GM13977 (cell line): ENCODE measurements around the gene CMYA5.
"Not testable (repeated sequence)": the region's sequence is repeated elsewhere in the genome, so short reads cannot be mapped to it uniquely, and the experiment has no call there.

Experiments
- DNase-seq: peaks from one replicate; pipeline ENCODE4 v3.0.0; 2012; ENCODE audit warnings: low spot score
- CTCF ChIP-seq: IDR thresholded peaks from 2 replicates; pipeline ENCODE4 v1.5.1; 2012; ENCODE audit warnings: mild to moderate bottlenecking, control low read depth; ENCODE audit not compliant: insufficient read depth; ENCODE audit errors: extremely low read depth, missing control alignments
- in situ Hi-C: fragments of 300-500 bp; cut with MboI; formaldehyde crosslinking; loops from one replicate; pipeline ENCODE4 v1.12.0; 2022; ENCODE audit warnings: low sequenced_read_pairs, low pct_unique_long_range_greater_than_20kb, mixed read lengths, inconsistent platforms; ENCODE audit not compliant: unreplicated experiment

The CMYA5 gene

GRCh38 chr5:79753877-79754645 is 64.4 kb downstream of the CMYA5 start:
- in situ Hi-C loops, result no loop called here
- DNase-seq, result no peak
- no peak for TF ChIP-seq CTCF

- in situ Hi-C loops, result no loop called here
- DNase-seq, result no peak
Observed at GRCh38 chr5:79754865-79755555, 65.4 kb downstream of the CMYA5 start.

GRCh38 chr5:79756076-79756475 is 66.4 kb downstream of the CMYA5 start:
- in situ Hi-C loops, result no loop called here
- DNase-seq, result no peak
- TF ChIP-seq CTCF, result no peak

More at GRCh38 chr5:79754865-79755555, 65.4 kb downstream of the CMYA5 start:
- no peak for TF ChIP-seq CTCF

- no peak for TF ChIP-seq CTCF
- in situ Hi-C loops, result no loop called here
- no peak for DNase-seq
Observed at GRCh38 chr5:79759436-79759835, 69.8 kb downstream of the CMYA5 start.

GRCh38 chr5:79759848-79760247 is 70.2 kb downstream of the CMYA5 start:
- no peak for TF ChIP-seq CTCF
- DNase-seq, result no peak
- in situ Hi-C loops, result no loop called here

GRCh38 chr5:79762929-79763328 is 73.3 kb downstream of the CMYA5 start:
- in situ Hi-C loops, result no loop called here
- TF ChIP-seq CTCF, result no peak
- DNase-seq, result no peak

- DNase-seq, in situ Hi-C loops: not testable (repeated sequence)
Observed at GRCh38 chr5:79764147-79764546, 74.5 kb downstream of the CMYA5 start.
